Measurements from ENCODE around the gene EXOC2. TPM values are rescaled to one million over a fixed set of nuclear protein-coding genes. Genes with fewer than 3 reads are reported as not detected.

EXOC2 gene
- total RNA-seq, 4 donors from 2014 or later = 19.5 to 23.6 (median 20.9) TPM

GRCh38 chr6:604579-604978, 88.4 kb downstream of the EXOC2 start:
- TF ChIP-seq CTCF (IDR thresholded peaks at IDR 0.05) (no peak), POLR2A (IDR thresholded peaks at IDR 0.05) (no peak)
- H3K4me3 ChIP-seq (ENCODE audit: low read depth, poor library complexity, severe bottlenecking) = no peak overlapping the region
- WGBS, 2 donors = 92 to 94% methylated on average over 15 of the region's 15 CpGs
- intact Hi-C loops (cut with DNase I; ENCODE audit: low total_unique reads) = no loop called here
- DNase-seq (ENCODE audit: low spot score in 2 of 2) = no peak

GRCh38 chr6:603265-603664, 89.7 kb downstream of the EXOC2 start:
- DNase-seq (ENCODE audit: low spot score in 2 of 2) = no peak
- intact Hi-C loops (cut with DNase I; ENCODE audit: low total_unique reads) = no loop called here
- 95 to 96% methylated on average over 6 of the region's 6 CpGs for WGBS, 2 donors
- no peak overlapping the region for H3K4me3 ChIP-seq (ENCODE audit: low read depth, poor library complexity, severe bottlenecking)
- no peak for TF ChIP-seq CTCF (IDR thresholded peaks at IDR 0.05)
- TF ChIP-seq POLR2A (IDR thresholded peaks at IDR 0.05) = no peak

- 95% methylated on average over 7 of the region's 7 CpGs for WGBS, 2 donors
- TF ChIP-seq CTCF (IDR thresholded peaks at IDR 0.05) (no peak), POLR2A (IDR thresholded peaks at IDR 0.05) (no peak)
- DNase-seq (ENCODE audit: low spot score in 2 of 2) = no peak
- intact Hi-C loops (cut with DNase I; ENCODE audit: low total_unique reads) = loop anchor here (10.0 kb wide), 1 partner anchor 795 kb away; no protein-coding TSS in a partner anchor
- no peak overlapping the region for H3K4me3 ChIP-seq (ENCODE audit: low read depth, poor library complexity, severe bottlenecking)
Observed at GRCh38 chr6:599576-600448, 93.1 kb downstream of the EXOC2 start.

GRCh38 chr6:593907-594212, 99.1 kb downstream of the EXOC2 start:
- DNase-seq (ENCODE audit: low spot score in 2 of 2) = no peak
- intact Hi-C loops (cut with DNase I; ENCODE audit: low total_unique reads) = loop anchor here (10.0 kb wide), 1 partner anchor 801 kb away; no protein-coding TSS in a partner anchor
- no peak overlapping the region for H3K4me3 ChIP-seq (ENCODE audit: low read depth, poor library complexity, severe bottlenecking)
- 77 to 81% methylated on average over 2 of the region's 2 CpGs for WGBS, 2 donors
- TF ChIP-seq CTCF (IDR thresholded peaks at IDR 0.05) (no peak), POLR2A (IDR thresholded peaks at IDR 0.05) (no peak)

- intact Hi-C loops (cut with DNase I; ENCODE audit: low total_unique reads) = loop anchor here (10.0 kb wide), 1 partner anchor 801 kb away; no protein-coding TSS in a partner anchor
- no peak overlapping the region for H3K4me3 ChIP-seq (ENCODE audit: low read depth, poor library complexity, severe bottlenecking)
- WGBS, 2 donors = 5% methylated on average over 5 of the region's 5 CpGs
- peak in 1 of 2 donors; percentile 58 for DNase-seq (ENCODE audit: low spot score in 2 of 2)
- TF ChIP-seq CTCF (IDR thresholded peaks at IDR 0.05) (no peak), POLR2A (IDR thresholded peaks at IDR 0.05) (no peak)
Observed at GRCh38 chr6:593139-593906, 99.6 kb downstream of the EXOC2 start.

Data from lower leg skin (tissue), 4 donors.